H9 (cell line): Measurements from ENCODE around the gene PCCA. TPM values are rescaled to one million over a fixed set of nuclear protein-coding genes. Genes with fewer than 3 reads are reported as not detected.

Source experiments
- DNase-seq: peaks from one replicate; pipeline ENCODE4 v3.0.0-alpha.2; 2017
- H2AFZ ChIP-seq: one replicate; pipeline ENCODE4 v1.6.1; 2013; ENCODE audit warnings: mild to moderate bottlenecking, low read length, control low read depth, moderate library complexity
- H2AK5ac ChIP-seq: 2 replicates; pipeline ENCODE4 v1.6.1; 2013; ENCODE audit warnings: low read length, control low read depth, mixed read lengths; ENCODE audit not compliant: insufficient read length
- H2BK120ac ChIP-seq: one replicate; pipeline ENCODE4 v1.6.1; 2013; ENCODE audit warnings: low read depth, mild to moderate bottlenecking, low read length, control low read depth, inconsistent platforms; ENCODE audit not compliant: poor library complexity, severe bottlenecking
- H2BK12ac ChIP-seq: 2 replicates; pipeline ENCODE4 v1.6.1; 2013; ENCODE audit warnings: low read length, control low read depth, mixed read lengths, low read depth; ENCODE audit not compliant: insufficient read length
- H2BK15ac ChIP-seq: 2 replicates; pipeline ENCODE4 v1.6.1; 2013; ENCODE audit warnings: low read depth, low read length, control low read depth
- H2BK20ac ChIP-seq: one replicate; pipeline ENCODE4 v1.6.1; 2013; ENCODE audit warnings: low read depth, mild to moderate bottlenecking, low read length, control low read depth, inconsistent platforms; ENCODE audit not compliant: poor library complexity, severe bottlenecking
- H2BK5ac ChIP-seq: 2 replicates; pipeline ENCODE4 v1.6.1; 2013; ENCODE audit warnings: low read length, control low read depth, mixed read lengths; ENCODE audit not compliant: insufficient read length
- H3K14ac ChIP-seq: 2 replicates; pipeline ENCODE4 v1.6.1; 2013; ENCODE audit warnings: low read length, control low read depth; ENCODE audit not compliant: insufficient read depth
- H3K18ac ChIP-seq: 2 replicates; pipeline ENCODE4 v1.6.1; 2013; ENCODE audit warnings: low read depth, mild to moderate bottlenecking, mixed read lengths, low read length, control low read depth; ENCODE audit not compliant: insufficient read length
- H3K23ac ChIP-seq: 2 replicates; pipeline ENCODE4 v1.6.1; 2013; ENCODE audit warnings: low read length, control low read depth, mixed read lengths, low read depth; ENCODE audit not compliant: insufficient read length
- H3K23me2 ChIP-seq: 2 replicates; pipeline ENCODE4 v1.6.1; 2013; ENCODE audit warnings: low read depth, mild to moderate bottlenecking, mixed read lengths, low read length, control low read depth; ENCODE audit not compliant: insufficient read length, poor library complexity, severe bottlenecking
- H3K27ac ChIP-seq: 2 replicates; pipeline ENCODE4 v1.5.1; 2013; ENCODE audit warnings: low read length, control low read depth, mixed read lengths, low read depth; ENCODE audit not compliant: insufficient read length
- H3K27me3 ChIP-seq: 2 replicates; pipeline ENCODE4 v1.6.1; 2013; ENCODE audit warnings: low read length, control low read depth, inconsistent platforms; ENCODE audit not compliant: insufficient read depth
- H3K4ac ChIP-seq: 2 replicates; pipeline ENCODE4 v1.6.1; 2013; ENCODE audit warnings: low read depth, mild to moderate bottlenecking, control low read depth, inconsistent platforms, low read length, moderate library complexity
- H3K4me1 ChIP-seq: 2 replicates; pipeline ENCODE4 v1.6.1; 2013; ENCODE audit warnings: low read length, control low read depth, inconsistent platforms; ENCODE audit not compliant: insufficient read depth
- H3K4me2 ChIP-seq: 2 replicates; pipeline ENCODE4 v1.6.1; 2013; ENCODE audit warnings: low read length, control low read depth, mixed read lengths; ENCODE audit not compliant: insufficient read length, insufficient read depth
- H3K56ac ChIP-seq: 2 replicates; pipeline ENCODE4 v1.6.1; 2013; ENCODE audit warnings: low read depth, mild to moderate bottlenecking, mixed read lengths, low read length, control low read depth; ENCODE audit not compliant: insufficient read length
- H3K79me1 ChIP-seq: 2 replicates; pipeline ENCODE4 v1.6.1; 2013; ENCODE audit warnings: low read depth, mild to moderate bottlenecking, moderate library complexity, low read length, control low read depth, inconsistent platforms; ENCODE audit not compliant: insufficient read depth, poor library complexity, severe bottlenecking
- H3K79me2 ChIP-seq: 2 replicates; pipeline ENCODE4 v1.6.1; 2013; ENCODE audit warnings: low read length, control low read depth, inconsistent platforms; ENCODE audit not compliant: insufficient read depth
- H3K9ac ChIP-seq: 2 replicates; pipeline ENCODE4 v1.6.1; 2013; ENCODE audit warnings: low read length, control low read depth, mixed read lengths; ENCODE audit not compliant: insufficient read length; ENCODE audit errors: extremely low read depth
- H3K9me3 ChIP-seq: one replicate; pipeline ENCODE4 v1.6.1; 2013; ENCODE audit warnings: low read depth, low read length, inconsistent platforms; ENCODE audit not compliant: control insufficient read depth
- H3T11ph ChIP-seq: one replicate; pipeline ENCODE4 v1.6.1; 2013; ENCODE audit warnings: mild to moderate bottlenecking, low read length, control low read depth, inconsistent platforms
- H4K20me1 ChIP-seq: one replicate; pipeline ENCODE4 v1.6.1; 2013; ENCODE audit not compliant: control insufficient read depth, insufficient read length, insufficient read depth
- H4K5ac ChIP-seq: 2 replicates; pipeline ENCODE4 v1.6.1; 2013; ENCODE audit warnings: low read depth, mild to moderate bottlenecking, mixed read lengths, low read length, control low read depth; ENCODE audit not compliant: insufficient read length
- H4K8ac ChIP-seq: replicated peaks from 2 replicates; pipeline ENCODE4 v1.6.1; 2013; ENCODE audit warnings: low read length, control low read depth, mixed read lengths, low read depth; ENCODE audit not compliant: insufficient read length
- H4K91ac ChIP-seq: 2 replicates; pipeline ENCODE4 v1.6.1; 2013; ENCODE audit warnings: low read depth, mild to moderate bottlenecking, moderate library complexity, mixed read lengths, low read length, control low read depth; ENCODE audit not compliant: insufficient read length
- H3K27ac Mint-ChIP-seq, 3 experiments: 2 replicates in 2 of 3; 3 replicates in 1 of 3; pipeline ENCODE4 v1.8.0; 2020 to 2021; ENCODE audit warnings: mixed read lengths in 3 of 3, mild to moderate bottlenecking in 1 of 3, moderate library complexity in 1 of 3
- H3K27me3 Mint-ChIP-seq: 2 replicates; pipeline ENCODE4 v1.8.0; 2021; ENCODE audit warnings: low read depth, mild to moderate bottlenecking, moderate library complexity, mixed read lengths
- H3K36me3 Mint-ChIP-seq, 3 experiments: 2 replicates in 2 of 3; 3 replicates in 1 of 3; pipeline ENCODE4 v1.8.0; 2020 to 2021; ENCODE audit warnings: low read depth in 3 of 3, mixed read lengths in 3 of 3; ENCODE audit not compliant: insufficient read depth in 1 of 3
- H3K4me1 Mint-ChIP-seq, 2 experiments: 2 replicates each; pipeline ENCODE4 v1.8.0; 2020; ENCODE audit warnings: mixed read lengths in 2 of 2
- H3K4me3 Mint-ChIP-seq, 2 experiments: 2 replicates in 1 of 2; 3 replicates in 1 of 2; pipeline ENCODE4 v1.8.0; 2020 to 2021; ENCODE audit warnings: mild to moderate bottlenecking in 2 of 2, mixed read lengths in 2 of 2, moderate library complexity in 1 of 2
- H3K9me3 Mint-ChIP-seq, 2 experiments: 2 replicates in 1 of 2; 3 replicates in 1 of 2; pipeline ENCODE4 v1.8.0; 2020; ENCODE audit warnings: mild to moderate bottlenecking in 2 of 2, mixed read lengths in 2 of 2, moderate library complexity in 1 of 2
- WGBS: extraction: QIAGEN DNeasy Blood & Tissue Kit; methylation state at CpG from one replicate; pipeline ENCODE4 v1.1.7; 2013; ENCODE audit warnings: missing lambda C conversion rate, low lambda C conversion rate, mixed read lengths; ENCODE audit not compliant: insufficient read length; ENCODE audit errors: extremely low coverage; 5-methylcytosine and 5-hydroxymethylcytosine counted together
- total RNA-seq: library from RNA; stranded (reverse); gene quantifications from 2 replicates; pipeline ENCODE4 v1.2.1, GENCODE V29; 2021
- TF ChIP-seq, protein P1 (sequence below): fragments of 200-600 bp; sonication (generic); conservative IDR thresholded peaks from 3 replicates; pipeline ENCODE4 v1.8.0; 2021; ENCODE audit warnings: antibody characterized with exemption, mild to moderate bottlenecking

The PCCA gene
- total RNA-seq, 1 experiment from 2014 or later = 56.5 TPM

GRCh38 chr13:100160450-100160849, 71.6 kb downstream of the PCCA start:
- Histone ChIP-seq H4K5ac (no peak overlapping the region), H3K4me2 (no peak overlapping the region), H3K9ac (no peak overlapping the region), H2AK5ac (no peak overlapping the region), H3K4ac (no peak overlapping the region), H3K9me3 (no peaks in the 10 kb centered on the region), H4K8ac (no peak overlapping the region), H3K79me1 (peaks cover 2% of the 10 kb centered on the region), H2BK12ac (no peak overlapping the region), H4K91ac (no peak overlapping the region), H3T11ph (no peak overlapping the region), H3K18ac (no peak overlapping the region), H3K23ac (no peak overlapping the region), H3K27me3 (no peaks in the 10 kb centered on the region), H3K27ac (no peak overlapping the region), H2BK5ac (no peak overlapping the region), H3K79me2 (no peaks in the 10 kb centered on the region), H3K56ac (no peak overlapping the region), H2AFZ (no peak overlapping the region), H4K20me1 (no peaks in the 10 kb centered on the region), H3K4me1 (no peaks in the 10 kb centered on the region; the same call in 1 of the 2 replicates), H3K23me2 (no peaks in the 10 kb centered on the region), H2BK15ac (no peak overlapping the region), H3K14ac (no peak overlapping the region), H2BK120ac (no peak overlapping the region), H2BK20ac (no peak overlapping the region)
- Mint-ChIP-seq H3K27ac (peak overlapping the region in 1 of 3 experiments; percentile 71; a peak in 1 of 7 replicates), H3K4me3 (no peak overlapping the region), H3K9me3 (no peaks in the 10 kb centered on the region), H3K27me3 (no peaks in the 10 kb centered on the region), H3K36me3 (peaks cover 4 to 24% (median 12%) of the 10 kb centered on the region in 3 experiments; a peak in 6 of 7 replicates), H3K4me1 (peaks cover 24 to 39% of the 10 kb centered on the region in 2 experiments)
- DNase-seq = no peak
- TF ChIP-seq, protein P1, sequence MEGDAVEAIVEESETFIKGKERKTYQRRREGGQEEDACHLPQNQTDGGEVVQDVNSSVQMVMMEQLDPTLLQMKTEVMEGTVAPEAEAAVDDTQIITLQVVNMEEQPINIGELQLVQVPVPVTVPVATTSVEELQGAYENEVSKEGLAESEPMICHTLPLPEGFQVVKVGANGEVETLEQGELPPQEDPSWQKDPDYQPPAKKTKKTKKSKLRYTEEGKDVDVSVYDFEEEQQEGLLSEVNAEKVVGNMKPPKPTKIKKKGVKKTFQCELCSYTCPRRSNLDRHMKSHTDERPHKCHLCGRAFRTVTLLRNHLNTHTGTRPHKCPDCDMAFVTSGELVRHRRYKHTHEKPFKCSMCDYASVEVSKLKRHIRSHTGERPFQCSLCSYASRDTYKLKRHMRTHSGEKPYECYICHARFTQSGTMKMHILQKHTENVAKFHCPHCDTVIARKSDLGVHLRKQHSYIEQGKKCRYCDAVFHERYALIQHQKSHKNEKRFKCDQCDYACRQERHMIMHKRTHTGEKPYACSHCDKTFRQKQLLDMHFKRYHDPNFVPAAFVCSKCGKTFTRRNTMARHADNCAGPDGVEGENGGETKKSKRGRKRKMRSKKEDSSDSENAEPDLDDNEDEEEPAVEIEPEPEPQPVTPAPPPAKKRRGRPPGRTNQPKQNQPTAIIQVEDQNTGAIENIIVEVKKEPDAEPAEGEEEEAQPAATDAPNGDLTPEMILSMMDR = no peak
- WGBS = no CpG with 5 or more reads among the region's 3 CpGs
